Omental fat pad (tissue), 4 donors: ENCODE measurements around the gene NBAS. TPM values are rescaled to one million over a fixed set of nuclear protein-coding genes. Genes with fewer than 3 reads are reported as not detected.

Source experiments
- ATAC-seq: fragments of 150-250 bp; one replicate; pipeline ENCODE4 v1.9.1; 2016; ENCODE audit warnings: mild to moderate bottlenecking, moderate library complexity; ENCODE audit not compliant: low FRiP score
- DNase-seq: peaks from one replicate; pipeline ENCODE4 v3.0.0-alpha.2; 2019; ENCODE audit warnings: low spot score
- CTCF ChIP-seq, 3 donors: fragments of 450-650 bp; IDR thresholded peaks; one replicate each; pipeline ENCODE4 v1.5.1; 2016 to 2017; ENCODE audit warnings: antibody characterized with exemption in 3 of 3, mild to moderate bottlenecking in 3 of 3, moderate library complexity in 2 of 3
- total RNA-seq, 4 donors: library from RNA; depleted of rRNA; stranded (reverse); fragments of >200 nt; gene quantifications; one replicate each; pipeline ENCODE4 v1.1.0, GENCODE V29; 2016

The NBAS gene
- total RNA-seq, 4 donors from 2014 or later, result 29.4 to 57.7 (median 38.2) TPM

DNA sequence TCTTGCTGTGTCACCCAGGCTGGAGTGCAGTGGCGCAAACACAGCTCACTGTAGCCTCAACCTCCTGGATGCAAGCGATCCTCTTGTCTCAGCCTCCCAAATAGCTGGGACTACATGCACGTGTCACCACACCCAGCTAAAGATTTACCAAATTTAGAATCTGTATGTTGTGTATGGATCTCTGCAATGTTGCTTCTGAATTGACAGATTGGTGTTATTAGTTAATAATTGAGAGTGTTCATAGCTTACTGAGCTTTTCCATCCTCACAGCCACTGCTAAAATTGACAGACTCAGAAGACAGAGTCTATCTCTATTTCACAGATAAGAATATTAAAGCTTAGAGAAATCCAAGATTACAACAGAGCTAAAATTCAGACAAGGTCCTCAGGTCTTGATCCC, 4.3 kb upstream of the NBAS start:
- DNase-seq (no peak), ATAC-seq (no peak)
- TF ChIP-seq CTCF (IDR thresholded peaks at IDR 0.05), result no peak

GRCh38 chr2:15563227-15564100, 2.3 kb upstream of the NBAS start:
- no peak for TF ChIP-seq CTCF (IDR thresholded peaks at IDR 0.05)
- DNase-seq, result no peak
- ATAC-seq, result no peak

- no peak for TF ChIP-seq CTCF (IDR thresholded peaks at IDR 0.05)
These were observed 1.4 kb upstream of the NBAS start for GRCh38 chr2:15562354-15563031.

DNA sequence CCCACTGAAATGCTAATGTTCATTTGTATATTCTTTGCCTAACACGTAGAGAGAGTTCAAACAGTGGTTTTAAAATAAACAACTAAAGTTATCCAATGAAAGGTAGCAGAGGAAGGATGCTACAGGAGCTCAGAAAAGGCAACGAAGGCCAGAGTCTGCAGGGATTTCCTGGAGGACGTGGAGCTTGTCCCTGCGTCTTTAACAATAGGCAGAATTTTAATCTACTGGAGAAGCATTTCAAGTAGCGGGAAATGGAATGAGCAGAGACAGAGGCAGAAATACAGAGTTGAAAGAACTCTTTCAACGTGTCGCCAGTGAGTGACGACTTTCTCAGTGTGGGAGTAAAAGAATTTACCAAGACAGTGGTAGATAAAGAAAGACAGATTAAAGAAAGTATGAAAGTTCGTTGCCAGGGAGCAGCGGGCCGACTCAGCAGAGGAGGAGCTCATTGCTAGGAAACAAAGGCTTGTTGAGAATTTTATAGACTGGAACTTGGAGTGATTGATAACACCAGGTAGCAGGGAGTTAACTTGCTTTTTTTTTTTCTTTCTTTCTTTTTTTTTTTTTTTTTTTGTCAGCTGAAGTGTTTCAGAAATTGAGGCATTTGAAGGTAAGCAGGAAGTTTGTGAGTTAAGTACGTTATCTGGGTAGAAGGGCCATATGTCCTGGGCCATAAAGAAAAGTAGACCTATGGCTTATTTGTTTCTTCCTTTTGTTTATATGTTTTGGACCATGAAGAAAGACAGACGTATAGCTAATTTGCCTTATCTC, 625 bp upstream of the NBAS start:
- ATAC-seq (peak; percentile 41), DNase-seq (no peak)
- TF ChIP-seq CTCF (IDR thresholded peaks at IDR 0.05), result no peak

More at GRCh38 chr2:15562354-15563031, 1.4 kb upstream of the NBAS start:
- DNase-seq (no peak), ATAC-seq (no peak)

DNA sequence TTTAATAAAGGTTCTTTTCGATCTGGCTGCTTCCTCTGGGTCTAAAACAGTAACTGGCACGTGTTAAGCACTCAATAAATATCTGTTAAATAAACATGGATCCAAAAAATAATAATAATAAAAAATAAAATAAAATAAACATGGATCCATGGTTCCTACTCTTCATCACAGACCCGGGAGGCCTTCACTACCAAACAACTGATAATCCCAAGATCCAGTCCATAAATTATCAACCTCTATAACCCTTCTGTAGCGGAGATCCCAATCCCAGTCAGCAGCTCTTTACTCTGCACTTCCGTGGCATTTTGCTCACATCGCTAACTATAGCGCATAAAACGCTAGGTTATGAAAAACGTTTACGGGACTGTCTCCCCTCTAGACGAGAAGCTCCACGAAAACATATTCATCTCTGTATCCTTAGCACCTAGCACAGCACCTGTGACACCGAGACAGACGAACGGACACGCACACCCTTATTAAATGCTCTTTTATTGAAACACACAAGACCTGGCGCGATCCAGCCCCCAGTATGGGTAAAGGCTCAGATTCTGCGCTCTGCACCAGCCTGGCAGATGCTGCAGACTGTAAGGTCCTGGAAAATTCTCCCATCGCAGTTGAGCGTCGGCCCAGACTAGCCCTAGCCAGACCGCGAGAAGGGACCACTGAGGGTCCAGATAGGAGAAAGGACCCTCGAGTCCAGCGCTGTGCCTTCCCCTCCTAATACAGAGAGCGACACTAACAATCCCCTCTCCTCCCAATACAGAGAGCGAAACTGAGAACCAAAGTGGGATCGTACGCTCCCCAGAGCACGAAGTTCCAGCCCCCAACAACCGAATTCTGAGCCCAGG, 770 bp downstream of the NBAS start:
- TF ChIP-seq CTCF (IDR thresholded peaks at IDR 0.05), result no peak
- ATAC-seq, result peak; percentile 58
- no peak for DNase-seq
